Thoracic aorta endothelial cell (primary cell): Measurements from ENCODE around the gene CRTC1. TPM values are rescaled to one million over a fixed set of nuclear protein-coding genes. Genes with fewer than 3 reads are reported as not detected.

Source experiments
- total RNA-seq: library from RNA; depleted of rRNA; stranded (reverse); fragments of >200 nt; gene quantifications from 2 replicates; pipeline ENCODE4 v1.2.3, GENCODE V29; 2012

The CRTC1 gene, protein sequence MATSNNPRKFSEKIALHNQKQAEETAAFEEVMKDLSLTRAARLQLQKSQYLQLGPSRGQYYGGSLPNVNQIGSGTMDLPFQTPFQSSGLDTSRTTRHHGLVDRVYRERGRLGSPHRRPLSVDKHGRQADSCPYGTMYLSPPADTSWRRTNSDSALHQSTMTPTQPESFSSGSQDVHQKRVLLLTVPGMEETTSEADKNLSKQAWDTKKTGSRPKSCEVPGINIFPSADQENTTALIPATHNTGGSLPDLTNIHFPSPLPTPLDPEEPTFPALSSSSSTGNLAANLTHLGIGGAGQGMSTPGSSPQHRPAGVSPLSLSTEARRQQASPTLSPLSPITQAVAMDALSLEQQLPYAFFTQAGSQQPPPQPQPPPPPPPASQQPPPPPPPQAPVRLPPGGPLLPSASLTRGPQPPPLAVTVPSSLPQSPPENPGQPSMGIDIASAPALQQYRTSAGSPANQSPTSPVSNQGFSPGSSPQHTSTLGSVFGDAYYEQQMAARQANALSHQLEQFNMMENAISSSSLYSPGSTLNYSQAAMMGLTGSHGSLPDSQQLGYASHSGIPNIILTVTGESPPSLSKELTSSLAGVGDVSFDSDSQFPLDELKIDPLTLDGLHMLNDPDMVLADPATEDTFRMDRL
- 1.2 and 1.9 TPM in 2 replicates for total RNA-seq

GRCh38 chr19:18683109-18683957 is at the start of gene CRTC1:
CRTC1 (plus strand) TSS chr19:18683680; CDS start chr19:18683703, 23 bp downstream.

DNA sequence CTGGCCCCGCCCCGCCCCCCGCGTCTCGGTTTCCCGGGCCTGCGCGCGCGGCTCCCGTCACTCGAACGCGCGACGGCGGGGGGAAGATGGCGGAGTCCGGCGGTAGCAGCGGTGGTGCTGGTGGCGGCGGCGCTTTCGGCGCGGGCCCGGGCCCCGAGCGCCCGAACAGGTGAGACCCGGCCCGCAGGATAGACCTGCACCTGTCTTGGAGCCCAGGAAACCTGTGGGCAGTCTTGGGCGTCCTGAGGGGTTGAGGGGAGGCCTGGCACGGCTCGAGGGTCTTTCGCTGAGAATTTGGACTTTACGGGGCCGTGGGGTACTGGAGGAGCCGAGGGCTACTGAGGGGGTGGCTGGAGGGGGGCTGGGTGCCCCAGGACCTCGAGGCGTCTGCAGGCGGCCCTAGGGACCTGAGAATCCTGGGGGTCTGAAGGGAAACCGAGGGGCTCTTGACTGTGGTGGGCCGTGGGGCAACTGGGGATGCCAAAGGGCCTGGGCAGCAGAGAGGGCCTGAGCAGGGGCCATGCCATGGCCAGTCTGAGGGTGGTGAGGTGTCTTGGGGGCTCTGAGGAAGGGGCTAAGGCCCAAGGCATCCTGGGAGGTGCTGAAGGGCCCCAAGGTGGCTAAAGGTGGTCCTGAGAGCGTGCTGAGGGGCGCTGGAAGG is 46.4 kb upstream of the CRTC1 start, which contains the start of gene KLHL26:
Gene KLHL26 (plus strand): TSS at position 60 of the 661 bp plus-strand sequence. CDS start 27 bp downstream, at position 87.

DNA sequence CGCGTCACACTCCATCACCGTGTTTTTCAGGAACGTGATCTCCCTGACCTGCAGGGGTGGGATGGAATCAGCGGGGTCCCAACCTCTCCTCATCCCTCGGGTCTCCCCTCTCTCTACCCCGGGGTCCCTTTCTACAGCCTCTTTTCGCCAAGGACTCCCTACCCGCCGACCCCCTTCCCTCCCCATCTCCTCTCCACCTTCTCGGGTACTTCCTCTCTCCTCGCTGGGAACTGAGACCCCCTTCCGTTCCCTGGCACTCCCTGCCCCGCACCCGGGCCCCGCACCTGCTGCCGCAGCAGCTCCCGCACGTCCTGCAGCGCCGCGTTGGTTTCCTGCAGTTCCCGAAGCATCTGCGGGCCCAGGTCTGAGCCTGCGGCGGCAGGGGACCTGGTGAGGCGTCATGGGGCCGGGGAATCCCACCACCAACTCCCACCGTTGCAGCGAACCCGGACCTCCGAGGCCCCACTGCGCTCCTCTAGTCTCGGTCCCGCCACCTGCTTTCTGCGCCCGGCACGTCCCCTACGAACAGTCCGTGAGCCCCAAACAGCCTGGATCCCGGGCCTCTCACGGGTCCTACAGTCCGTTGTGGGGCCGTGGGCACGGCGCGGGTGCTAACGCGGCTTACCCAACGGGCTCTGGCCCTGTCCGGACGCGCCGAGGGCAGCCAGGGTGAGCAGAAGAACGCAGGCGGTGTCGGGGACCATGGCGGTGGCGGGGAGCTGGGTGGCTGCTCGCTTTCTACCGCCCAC is 107.3 kb downstream of the CRTC1 start, which contains the start of gene COMP:
Gene COMP (minus strand): TSS at position 740 of the 749 bp plus-strand sequence. CDS start 36 bp downstream, at position 704.

DNA sequence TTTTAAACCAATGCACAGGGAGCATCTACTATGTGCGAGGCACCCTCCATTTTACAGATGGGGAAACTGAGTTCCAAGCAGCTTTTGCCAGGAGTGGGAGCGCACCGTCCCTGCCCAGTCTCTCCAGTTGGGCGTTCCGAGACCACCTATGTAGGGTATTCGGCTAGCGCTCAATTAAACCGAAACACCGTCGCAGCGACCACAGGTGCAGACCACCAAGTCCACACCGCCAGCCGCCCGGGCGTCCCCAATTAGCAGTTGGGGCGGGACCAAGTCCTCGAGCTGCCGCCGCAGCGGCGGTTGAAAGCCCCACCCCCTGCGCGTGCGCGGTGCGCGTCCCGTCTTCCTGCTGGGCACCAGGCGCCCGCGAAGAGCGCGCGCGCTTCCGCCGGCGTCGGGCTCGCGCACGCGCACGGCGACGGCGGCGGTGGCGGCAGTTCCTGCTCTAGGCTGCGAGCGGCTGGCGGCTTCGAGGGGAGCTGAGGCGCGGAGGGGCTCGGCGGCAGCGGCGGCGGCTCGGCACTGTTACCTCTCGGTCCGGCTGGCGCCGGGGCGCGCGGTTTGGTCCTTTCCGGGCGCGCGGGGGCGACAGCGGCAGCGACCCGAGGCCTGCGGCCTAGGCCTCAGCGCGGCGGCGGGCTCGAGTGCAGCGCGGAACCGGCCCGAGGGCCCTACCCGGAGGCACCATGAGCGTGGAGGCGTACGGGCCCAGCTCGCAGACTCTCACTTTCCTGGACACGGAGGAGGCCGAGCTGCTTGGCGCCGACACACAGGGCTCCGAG is 148.2 kb downstream of the CRTC1 start, which contains the start of gene UPF1:
Gene UPF1 (plus strand): TSS at position 436 of the 782 bp plus-strand sequence. CDS start 251 bp downstream, at position 687.

Other genes starting within 250 kb of the CRTC1 start
- 24.1 and 24.6 TPM in 2 replicates for gene ISYNA1, start 245.5 kb upstream of the CRTC1 start, total RNA-seq
- 10.6 and 16.2 TPM in 2 replicates for gene ELL, start 161.6 kb upstream of the CRTC1 start, total RNA-seq
- 115 and 131 TPM in 2 replicates for gene FKBP8, start 140.1 kb upstream of the CRTC1 start, total RNA-seq
- 88.6 and 99.8 TPM in 2 replicates for gene KXD1, start 125.8 kb upstream of the CRTC1 start, total RNA-seq
- 567 and 715 TPM in 2 replicates for gene UBA52, start 111.8 kb upstream of the CRTC1 start, total RNA-seq
- 43.6 and 49.3 TPM in 2 replicates for gene REX1BD, start 94.9 kb upstream of the CRTC1 start, total RNA-seq
- 0.07 TPM in 1 of 2 replicates, not detected in the other for gene CRLF1, start 76.9 kb upstream of the CRTC1 start, total RNA-seq
- gene TMEM59L, start 70.8 kb upstream of the CRTC1 start, total RNA-seq, result 0.13 and 0.14 TPM in 2 replicates
- gene KLHL26, start 46.7 kb upstream of the CRTC1 start, total RNA-seq, result 3.5 and 4.5 TPM in 2 replicates
- gene COMP, start 107.6 kb downstream of the CRTC1 start, total RNA-seq, result 0.13 TPM in 1 of 2 replicates, not detected in the other
- gene UPF1, start 148.3 kb downstream of the CRTC1 start, total RNA-seq, result 59.8 and 78.9 TPM in 2 replicates
- 1.3 and 1.9 TPM in 2 replicates for gene CERS1, start 212.5 kb downstream of the CRTC1 start, total RNA-seq
- gene COPE, start 235.7 kb downstream of the CRTC1 start, total RNA-seq, result 146 and 154 TPM in 2 replicates
- gene DDX49, start 236.0 kb downstream of the CRTC1 start, total RNA-seq, result 44.1 and 47.7 TPM in 2 replicates